ENCODE measurements around the gene FRS2. TPM values are rescaled to one million over a fixed set of nuclear protein-coding genes. Genes with fewer than 3 reads are reported as not detected.

The FRS2 gene
- total and polyA plus RNA-seq, 9 of the 15 experiments (the other 6 are each of a cell fraction or from before 2014, with no cell fraction given) = 1.0 to 9.1 (median 6.0) TPM

DNA sequence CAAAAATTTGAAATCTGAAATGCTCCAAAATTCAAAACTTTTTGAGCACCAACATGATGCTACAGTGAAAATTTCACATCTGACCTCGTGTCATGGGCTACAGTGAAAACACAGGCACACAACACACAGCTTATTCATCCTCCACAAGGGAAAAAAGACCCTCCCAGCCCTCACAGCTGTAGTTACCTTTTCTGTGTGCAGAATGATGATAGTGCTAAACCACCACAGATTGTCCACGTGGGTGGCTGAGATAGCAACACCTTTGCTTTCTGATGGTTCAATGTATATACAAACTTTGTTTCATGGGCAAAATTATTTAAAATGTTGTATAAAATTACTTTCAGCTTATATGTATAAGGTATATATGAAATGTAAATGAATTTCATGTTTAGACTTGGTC is 46.8 kb downstream of the FRS2 start (continued):
- no peak for TF ChIP-seq FOXP1 (CRISPR knock-in tag; IDR thresholded peaks at IDR 0.05)
- TF ChIP-seq ZFX (CRISPR knock-in tag; IDR thresholded peaks at IDR 0.05) = no peak
- TF ChIP-seq, protein P1, sequence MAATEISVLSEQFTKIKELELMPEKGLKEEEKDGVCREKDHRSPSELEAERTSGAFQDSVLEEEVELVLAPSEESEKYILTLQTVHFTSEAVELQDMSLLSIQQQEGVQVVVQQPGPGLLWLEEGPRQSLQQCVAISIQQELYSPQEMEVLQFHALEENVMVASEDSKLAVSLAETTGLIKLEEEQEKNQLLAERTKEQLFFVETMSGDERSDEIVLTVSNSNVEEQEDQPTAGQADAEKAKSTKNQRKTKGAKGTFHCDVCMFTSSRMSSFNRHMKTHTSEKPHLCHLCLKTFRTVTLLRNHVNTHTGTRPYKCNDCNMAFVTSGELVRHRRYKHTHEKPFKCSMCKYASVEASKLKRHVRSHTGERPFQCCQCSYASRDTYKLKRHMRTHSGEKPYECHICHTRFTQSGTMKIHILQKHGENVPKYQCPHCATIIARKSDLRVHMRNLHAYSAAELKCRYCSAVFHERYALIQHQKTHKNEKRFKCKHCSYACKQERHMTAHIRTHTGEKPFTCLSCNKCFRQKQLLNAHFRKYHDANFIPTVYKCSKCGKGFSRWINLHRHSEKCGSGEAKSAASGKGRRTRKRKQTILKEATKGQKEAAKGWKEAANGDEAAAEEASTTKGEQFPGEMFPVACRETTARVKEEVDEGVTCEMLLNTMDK (IDR thresholded peaks at IDR 0.05; ENCODE audit: borderline replicate concordance, insufficient read depth, low read depth, low read length, poor library complexity, severe bottlenecking) = no peak
- TF ChIP-seq TEAD4 (IDR thresholded peaks at IDR 0.05; ENCODE audit: low read length) = peak; percentile 85
- no peak for TF ChIP-seq TEAD4 (CRISPR knock-in tag; IDR thresholded peaks at IDR 0.05; ENCODE audit: borderline replicate concordance)
- no peak for TF ChIP-seq EHMT2 (IDR thresholded peaks at IDR 0.05)
- no peak for TF ChIP-seq EWSR1 (IDR thresholded peaks at IDR 0.05; ENCODE audit: borderline replicate concordance, low read depth, partially characterized antibody)
- TF ChIP-seq SAFB (IDR thresholded peaks at IDR 0.05; ENCODE audit: borderline replicate concordance, low read depth, low read length) = no peak
- no peak for TF ChIP-seq C11orf30 (IDR thresholded peaks at IDR 0.05; ENCODE audit: low read depth)
- TF ChIP-seq, protein P2, sequence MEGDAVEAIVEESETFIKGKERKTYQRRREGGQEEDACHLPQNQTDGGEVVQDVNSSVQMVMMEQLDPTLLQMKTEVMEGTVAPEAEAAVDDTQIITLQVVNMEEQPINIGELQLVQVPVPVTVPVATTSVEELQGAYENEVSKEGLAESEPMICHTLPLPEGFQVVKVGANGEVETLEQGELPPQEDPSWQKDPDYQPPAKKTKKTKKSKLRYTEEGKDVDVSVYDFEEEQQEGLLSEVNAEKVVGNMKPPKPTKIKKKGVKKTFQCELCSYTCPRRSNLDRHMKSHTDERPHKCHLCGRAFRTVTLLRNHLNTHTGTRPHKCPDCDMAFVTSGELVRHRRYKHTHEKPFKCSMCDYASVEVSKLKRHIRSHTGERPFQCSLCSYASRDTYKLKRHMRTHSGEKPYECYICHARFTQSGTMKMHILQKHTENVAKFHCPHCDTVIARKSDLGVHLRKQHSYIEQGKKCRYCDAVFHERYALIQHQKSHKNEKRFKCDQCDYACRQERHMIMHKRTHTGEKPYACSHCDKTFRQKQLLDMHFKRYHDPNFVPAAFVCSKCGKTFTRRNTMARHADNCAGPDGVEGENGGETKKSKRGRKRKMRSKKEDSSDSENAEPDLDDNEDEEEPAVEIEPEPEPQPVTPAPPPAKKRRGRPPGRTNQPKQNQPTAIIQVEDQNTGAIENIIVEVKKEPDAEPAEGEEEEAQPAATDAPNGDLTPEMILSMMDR (IDR thresholded peaks at IDR 0.05 in 2 of 3, conservative IDR thresholded peaks at IDR 0.05 in 1 of 3; ENCODE audit: insufficient read depth in 2 of 3, low read depth in 1 of 3, low read length in 3 of 3) = no peak
- TF ChIP-seq TEAD2 (tag; IDR thresholded peaks at IDR 0.05) = no peak
- no peak for TF ChIP-seq IRF2 (CRISPR knock-in tag; IDR thresholded peaks at IDR 0.05)
- no peak for TF ChIP-seq ZZZ3 (IDR thresholded peaks at IDR 0.05)
- TF ChIP-seq NFIC (IDR thresholded peaks at IDR 0.05) = peak; percentile 42; the same call in 1 of the 2 replicates
- no peak for TF ChIP-seq KDM4B (IDR thresholded peaks at IDR 0.05; ENCODE audit: borderline replicate concordance in 2 of 2, low read depth in 1 of 2)
- TF ChIP-seq, protein P3, sequence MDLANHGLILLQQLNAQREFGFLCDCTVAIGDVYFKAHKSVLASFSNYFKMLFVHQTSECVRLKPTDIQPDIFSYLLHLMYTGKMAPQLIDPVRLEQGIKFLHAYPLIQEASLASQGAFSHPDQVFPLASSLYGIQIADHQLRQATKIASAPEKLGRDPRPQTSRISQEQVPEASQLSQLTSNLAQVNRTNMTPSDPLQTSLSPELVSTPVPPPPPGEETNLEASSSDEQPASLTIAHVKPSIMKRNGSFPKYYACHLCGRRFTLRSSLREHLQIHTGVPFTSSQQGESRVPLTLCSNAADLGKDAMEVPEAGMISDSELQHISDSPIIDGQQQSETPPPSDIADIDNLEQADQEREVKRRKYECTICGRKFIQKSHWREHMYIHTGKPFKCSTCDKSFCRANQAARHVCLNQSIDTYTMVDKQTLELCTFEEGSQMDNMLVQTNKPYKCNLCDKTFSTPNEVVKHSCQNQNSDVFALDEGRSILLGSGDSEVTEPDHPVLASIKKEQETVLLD (IDR thresholded peaks at IDR 0.05) = no peak
- no peak for TF ChIP-seq HMG20A (CRISPR knock-in tag; conservative IDR thresholded peaks at IDR 0.05)
- TF ChIP-seq, protein P4, sequence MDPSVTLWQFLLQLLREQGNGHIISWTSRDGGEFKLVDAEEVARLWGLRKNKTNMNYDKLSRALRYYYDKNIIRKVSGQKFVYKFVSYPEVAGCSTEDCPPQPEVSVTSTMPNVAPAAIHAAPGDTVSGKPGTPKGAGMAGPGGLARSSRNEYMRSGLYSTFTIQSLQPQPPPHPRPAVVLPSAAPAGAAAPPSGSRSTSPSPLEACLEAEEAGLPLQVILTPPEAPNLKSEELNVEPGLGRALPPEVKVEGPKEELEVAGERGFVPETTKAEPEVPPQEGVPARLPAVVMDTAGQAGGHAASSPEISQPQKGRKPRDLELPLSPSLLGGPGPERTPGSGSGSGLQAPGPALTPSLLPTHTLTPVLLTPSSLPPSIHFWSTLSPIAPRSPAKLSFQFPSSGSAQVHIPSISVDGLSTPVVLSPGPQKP (CRISPR knock-in tag; IDR thresholded peaks at IDR 0.05) = no peak
- TF ChIP-seq, protein P5, sequence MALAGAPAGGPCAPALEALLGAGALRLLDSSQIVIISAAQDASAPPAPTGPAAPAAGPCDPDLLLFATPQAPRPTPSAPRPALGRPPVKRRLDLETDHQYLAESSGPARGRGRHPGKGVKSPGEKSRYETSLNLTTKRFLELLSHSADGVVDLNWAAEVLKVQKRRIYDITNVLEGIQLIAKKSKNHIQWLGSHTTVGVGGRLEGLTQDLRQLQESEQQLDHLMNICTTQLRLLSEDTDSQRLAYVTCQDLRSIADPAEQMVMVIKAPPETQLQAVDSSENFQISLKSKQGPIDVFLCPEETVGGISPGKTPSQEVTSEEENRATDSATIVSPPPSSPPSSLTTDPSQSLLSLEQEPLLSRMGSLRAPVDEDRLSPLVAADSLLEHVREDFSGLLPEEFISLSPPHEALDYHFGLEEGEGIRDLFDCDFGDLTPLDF (CRISPR knock-in tag; IDR thresholded peaks at IDR 0.05) = no peak
- no peak for TF ChIP-seq ZNF57 (CRISPR knock-in tag; IDR thresholded peaks at IDR 0.05)
- TF ChIP-seq ZNF75A (CRISPR knock-in tag; IDR thresholded peaks at IDR 0.05) = no peak
- TF ChIP-seq ZNF76 (CRISPR knock-in tag; IDR thresholded peaks at IDR 0.05; ENCODE audit: borderline replicate concordance) = no peak
- 0 out of 2 replicates have a peak, but pooled peaks have one; percentile 17 for TF ChIP-seq RAD51 (IDR thresholded peaks at IDR 0.05; ENCODE audit: borderline replicate concordance, low read depth)

Measured in K562 (cell line).